ENCODE data around the gene TSEN15. TPM values are rescaled to one million over a fixed set of nuclear protein-coding genes. Genes with fewer than 3 reads are reported as not detected.

Gene TSEN15
- total and polyA plus RNA-seq, 9 of the 15 experiments (the other 6 are each of a cell fraction or from before 2014, with no cell fraction given): 25.6 to 121 (median 91.3) TPM

DNA sequence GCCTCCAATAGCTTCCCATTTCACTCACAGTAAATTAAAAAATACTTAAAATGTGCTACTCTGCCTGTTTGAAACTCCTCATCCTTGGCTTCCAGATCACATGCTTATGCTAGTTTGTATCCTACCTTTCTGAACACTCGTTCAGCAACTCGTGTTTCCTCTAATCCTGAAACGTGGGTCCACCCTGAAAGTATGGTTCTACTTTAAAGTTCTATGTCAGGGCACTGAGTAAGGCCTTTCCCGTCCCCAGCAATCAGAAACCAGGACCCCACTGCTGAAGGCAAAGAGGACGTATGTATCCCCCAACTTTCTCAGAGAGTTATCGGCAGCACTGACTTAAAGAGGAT lies 419 bp upstream of the TSEN15 start (continued):
- TF ChIP-seq SRSF3 (IDR thresholded peaks at IDR 0.05; ENCODE audit: insufficient read depth, low read length) (0 out of 2 replicates have a peak, but pooled peaks have one; percentile 3), ELF2 (CRISPR knock-in tag; IDR thresholded peaks at IDR 0.05) (no peak), BRD9 (IDR thresholded peaks at IDR 0.05; ENCODE audit: low read depth, partially characterized antibody) (peak; percentile 88), CBFB (CRISPR knock-in tag; IDR thresholded peaks at IDR 0.05) (no peak), NFRKB (IDR thresholded peaks at IDR 0.05; ENCODE audit: low read depth) (peak; percentile 95), SMAD1 (IDR thresholded peaks at IDR 0.05; ENCODE audit: low read depth, low read length, partially characterized antibody) (no peak), TAF7 (tag; IDR thresholded peaks at IDR 0.05) (peak; percentile 75; the same call in 1 of the 2 replicates), JUN (IDR thresholded peaks at IDR 0.05; ENCODE audit: borderline replicate concordance, low read depth, low read length) (no peak), JUN (CRISPR knock-in tag; IDR thresholded peaks at IDR 0.05; ENCODE audit: borderline replicate concordance) (no peak), ZNF347 (CRISPR knock-in tag; IDR thresholded peaks at IDR 0.05; ENCODE audit: low read depth) (no peak), SLC30A9 (CRISPR knock-in tag; IDR thresholded peaks at IDR 0.05) (no peak), NCOA4 (IDR thresholded peaks at IDR 0.05; ENCODE audit: partially characterized antibody) (no peak), XRCC5 (IDR thresholded peaks at IDR 0.05; ENCODE audit: low read depth, low read length) (no peak), ZNF274 (IDR thresholded peaks at IDR 0.05; ENCODE audit: borderline replicate concordance, low read depth, low read length) (no peak)
- TF ChIP-seq, protein P1, sequence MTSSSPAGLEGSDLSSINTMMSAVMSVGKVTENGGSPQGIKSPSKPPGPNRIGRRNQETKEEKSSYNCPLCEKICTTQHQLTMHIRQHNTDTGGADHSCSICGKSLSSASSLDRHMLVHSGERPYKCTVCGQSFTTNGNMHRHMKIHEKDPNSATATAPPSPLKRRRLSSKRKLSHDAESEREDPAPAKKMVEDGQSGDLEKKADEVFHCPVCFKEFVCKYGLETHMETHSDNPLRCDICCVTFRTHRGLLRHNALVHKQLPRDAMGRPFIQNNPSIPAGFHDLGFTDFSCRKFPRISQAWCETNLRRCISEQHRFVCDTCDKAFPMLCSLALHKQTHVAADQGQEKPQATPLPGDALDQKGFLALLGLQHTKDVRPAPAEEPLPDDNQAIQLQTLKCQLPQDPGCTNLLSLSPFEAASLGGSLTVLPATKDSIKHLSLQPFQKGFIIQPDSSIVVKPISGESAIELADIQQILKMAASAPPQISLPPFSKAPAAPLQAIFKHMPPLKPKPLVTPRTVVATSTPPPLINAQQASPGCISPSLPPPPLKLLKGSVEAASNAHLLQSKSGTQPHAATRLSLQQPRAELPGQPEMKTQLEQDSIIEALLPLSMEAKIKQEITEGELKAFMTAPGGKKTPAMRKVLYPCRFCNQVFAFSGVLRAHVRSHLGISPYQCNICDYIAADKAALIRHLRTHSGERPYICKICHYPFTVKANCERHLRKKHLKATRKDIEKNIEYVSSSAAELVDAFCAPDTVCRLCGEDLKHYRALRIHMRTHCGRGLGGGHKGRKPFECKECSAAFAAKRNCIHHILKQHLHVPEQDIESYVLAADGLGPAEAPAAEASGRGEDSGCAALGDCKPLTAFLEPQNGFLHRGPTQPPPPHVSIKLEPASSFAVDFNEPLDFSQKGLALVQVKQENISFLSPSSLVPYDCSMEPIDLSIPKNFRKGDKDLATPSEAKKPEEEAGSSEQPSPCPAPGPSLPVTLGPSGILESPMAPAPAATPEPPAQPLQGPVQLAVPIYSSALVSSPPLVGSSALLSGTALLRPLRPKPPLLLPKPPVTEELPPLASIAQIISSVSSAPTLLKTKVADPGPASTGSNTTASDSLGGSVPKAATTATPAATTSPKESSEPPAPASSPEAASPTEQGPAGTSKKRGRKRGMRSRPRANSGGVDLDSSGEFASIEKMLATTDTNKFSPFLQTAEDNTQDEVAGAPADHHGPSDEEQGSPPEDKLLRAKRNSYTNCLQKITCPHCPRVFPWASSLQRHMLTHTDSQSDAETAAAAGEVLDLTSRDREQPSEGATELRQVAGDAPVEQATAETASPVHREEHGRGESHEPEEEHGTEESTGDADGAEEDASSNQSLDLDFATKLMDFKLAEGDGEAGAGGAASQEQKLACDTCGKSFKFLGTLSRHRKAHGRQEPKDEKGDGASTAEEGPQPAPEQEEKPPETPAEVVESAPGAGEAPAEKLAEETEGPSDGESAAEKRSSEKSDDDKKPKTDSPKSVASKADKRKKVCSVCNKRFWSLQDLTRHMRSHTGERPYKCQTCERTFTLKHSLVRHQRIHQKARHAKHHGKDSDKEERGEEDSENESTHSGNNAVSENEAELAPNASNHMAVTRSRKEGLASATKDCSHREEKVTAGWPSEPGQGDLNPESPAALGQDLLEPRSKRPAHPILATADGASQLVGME (CRISPR knock-in tag; IDR thresholded peaks at IDR 0.05): no peak
- TF ChIP-seq, protein P2, sequence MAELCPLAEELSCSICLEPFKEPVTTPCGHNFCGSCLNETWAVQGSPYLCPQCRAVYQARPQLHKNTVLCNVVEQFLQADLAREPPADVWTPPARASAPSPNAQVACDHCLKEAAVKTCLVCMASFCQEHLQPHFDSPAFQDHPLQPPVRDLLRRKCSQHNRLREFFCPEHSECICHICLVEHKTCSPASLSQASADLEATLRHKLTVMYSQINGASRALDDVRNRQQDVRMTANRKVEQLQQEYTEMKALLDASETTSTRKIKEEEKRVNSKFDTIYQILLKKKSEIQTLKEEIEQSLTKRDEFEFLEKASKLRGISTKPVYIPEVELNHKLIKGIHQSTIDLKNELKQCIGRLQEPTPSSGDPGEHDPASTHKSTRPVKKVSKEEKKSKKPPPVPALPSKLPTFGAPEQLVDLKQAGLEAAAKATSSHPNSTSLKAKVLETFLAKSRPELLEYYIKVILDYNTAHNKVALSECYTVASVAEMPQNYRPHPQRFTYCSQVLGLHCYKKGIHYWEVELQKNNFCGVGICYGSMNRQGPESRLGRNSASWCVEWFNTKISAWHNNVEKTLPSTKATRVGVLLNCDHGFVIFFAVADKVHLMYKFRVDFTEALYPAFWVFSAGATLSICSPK (IDR thresholded peaks at IDR 0.05; ENCODE audit: borderline replicate concordance): no peak
- TF ChIP-seq, protein P3, sequence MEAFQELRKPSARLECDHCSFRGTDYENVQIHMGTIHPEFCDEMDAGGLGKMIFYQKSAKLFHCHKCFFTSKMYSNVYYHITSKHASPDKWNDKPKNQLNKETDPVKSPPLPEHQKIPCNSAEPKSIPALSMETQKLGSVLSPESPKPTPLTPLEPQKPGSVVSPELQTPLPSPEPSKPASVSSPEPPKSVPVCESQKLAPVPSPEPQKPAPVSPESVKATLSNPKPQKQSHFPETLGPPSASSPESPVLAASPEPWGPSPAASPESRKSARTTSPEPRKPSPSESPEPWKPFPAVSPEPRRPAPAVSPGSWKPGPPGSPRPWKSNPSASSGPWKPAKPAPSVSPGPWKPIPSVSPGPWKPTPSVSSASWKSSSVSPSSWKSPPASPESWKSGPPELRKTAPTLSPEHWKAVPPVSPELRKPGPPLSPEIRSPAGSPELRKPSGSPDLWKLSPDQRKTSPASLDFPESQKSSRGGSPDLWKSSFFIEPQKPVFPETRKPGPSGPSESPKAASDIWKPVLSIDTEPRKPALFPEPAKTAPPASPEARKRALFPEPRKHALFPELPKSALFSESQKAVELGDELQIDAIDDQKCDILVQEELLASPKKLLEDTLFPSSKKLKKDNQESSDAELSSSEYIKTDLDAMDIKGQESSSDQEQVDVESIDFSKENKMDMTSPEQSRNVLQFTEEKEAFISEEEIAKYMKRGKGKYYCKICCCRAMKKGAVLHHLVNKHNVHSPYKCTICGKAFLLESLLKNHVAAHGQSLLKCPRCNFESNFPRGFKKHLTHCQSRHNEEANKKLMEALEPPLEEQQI (IDR thresholded peaks at IDR 0.05): 0 out of 2 replicates have a peak, but pooled peaks have one; percentile 14

Data from K562 (cell line).